Progenitor cell of endocrine pancreas (in vitro differentiated cells): ENCODE results near the gene OR2M7. TPM values are rescaled to one million over a fixed set of nuclear protein-coding genes. Genes with fewer than 3 reads are reported as not detected.
"Not testable (repeated sequence)": the region's sequence is repeated elsewhere in the genome, so short reads cannot be mapped to it uniquely, and the experiment has no call there.

ENCODE experiments used
- DNase-seq: peaks from one replicate; pipeline ENCODE4 v3.0.0; 2021; ENCODE audit warnings: low spot score; ENCODE audit not compliant: unreplicated experiment
- H3K27ac Mint-ChIP-seq: 2 replicates; pipeline ENCODE4 v1.8.0; 2021; ENCODE audit warnings: mild to moderate bottlenecking, moderate library complexity, mixed read lengths
- H3K27me3 Mint-ChIP-seq: 2 replicates; pipeline ENCODE4 v1.8.0; 2021; ENCODE audit warnings: mixed read lengths
- H3K36me3 Mint-ChIP-seq: 2 replicates; pipeline ENCODE4 v1.8.0; 2022; ENCODE audit warnings: mixed read lengths; ENCODE audit not compliant: insufficient read depth
- H3K4me1 Mint-ChIP-seq: 2 replicates; pipeline ENCODE4 v1.8.0; 2021; ENCODE audit warnings: low read depth, mixed read lengths
- H3K4me3 Mint-ChIP-seq: 2 replicates; pipeline ENCODE4 v1.8.0; 2021; ENCODE audit warnings: low read depth, mild to moderate bottlenecking, moderate library complexity, mixed read lengths
- H3K9me3 Mint-ChIP-seq: 2 replicates; pipeline ENCODE4 v1.8.0; 2021; ENCODE audit warnings: low read depth, mixed read lengths
- CTCF ChIP-seq: fragments of 200-600 bp; sonication (generic); IDR thresholded peaks from one replicate; pipeline ENCODE4 v1.5.0; 2021; ENCODE audit warnings: antibody characterized with exemption, mild to moderate bottlenecking; ENCODE audit not compliant: unreplicated experiment
- total RNA-seq: library from RNA; stranded (reverse); gene quantifications from 2 replicates; pipeline ENCODE4 v1.2.1, GENCODE V29; 2021

Gene OR2M7
- total RNA-seq, 1 donor from 2014 or later: not detected

- no peak for DNase-seq
- Mint-ChIP-seq H3K27ac (no peak overlapping the region), H3K4me1 (no peaks in the 10 kb centered on the region), H3K27me3 (no peaks in the 10 kb centered on the region), H3K36me3 (no peaks in the 10 kb centered on the region), H3K4me3 (no peak overlapping the region), H3K9me3 (peaks cover 56% of the 10 kb centered on the region)
- no peak for TF ChIP-seq CTCF
These were observed 35.0 kb upstream of the OR2M7 start for GRCh38 chr1:248359415-248359814.

- Mint-ChIP-seq H3K4me3 (no peak within 1 kb of the TSS), H3K27ac (no peak within 1 kb of the TSS), H3K4me1 (no peaks in the 10 kb centered on the region), H3K9me3 (peaks cover 39% of the 10 kb centered on the region), H3K36me3 (no peaks in the 10 kb centered on the region), H3K27me3 (no peaks in the 10 kb centered on the region)
- no peak for DNase-seq
- no peak for TF ChIP-seq CTCF
These were observed 24.1 kb upstream of the OR2M7 start, which contains the start of gene OR14C36 for GRCh38 chr1:248348475-248348874. Gene OR14C36 (plus strand): TSS chr1:248348775. CDS start chr1:248348775, 0 bp downstream.

GRCh38 chr1:248343451-248343850, 19.1 kb upstream of the OR2M7 start:
- Mint-ChIP-seq H3K27me3 (no peaks in the 10 kb centered on the region), H3K4me1 (no peaks in the 10 kb centered on the region), H3K27ac (no peak overlapping the region), H3K36me3 (peaks cover 1% of the 10 kb centered on the region), H3K4me3 (no peak overlapping the region), H3K9me3 (peaks cover 47% of the 10 kb centered on the region)
- TF ChIP-seq CTCF: no peak
- no peak for DNase-seq

GRCh38 chr1:248316796-248317195, 7.6 kb downstream of the OR2M7 start:
- Mint-ChIP-seq H3K27me3 (no peaks in the 10 kb centered on the region), H3K4me1 (no peaks in the 10 kb centered on the region), H3K36me3 (peaks cover 4% of the 10 kb centered on the region), H3K27ac (no peak overlapping the region), H3K4me3 (no peak overlapping the region), H3K9me3 (peaks cover 79% of the 10 kb centered on the region)
- no peak for TF ChIP-seq CTCF
- DNase-seq: no peak

- not testable (repeated sequence) for H3K27me3 Mint-ChIP-seq, H3K4me3 Mint-ChIP-seq, DNase-seq, H3K27ac Mint-ChIP-seq, H3K4me1 Mint-ChIP-seq, H3K36me3 Mint-ChIP-seq
- H3K9me3 Mint-ChIP-seq: peaks cover 61% of the 10 kb centered on the region
These were observed 17.6 kb downstream of the OR2M7 start for GRCh38 chr1:248306740-248307139.

- Mint-ChIP-seq H3K27me3 (no peaks in the 10 kb centered on the region), H3K4me1 (no peaks in the 10 kb centered on the region), H3K36me3 (no peaks in the 10 kb centered on the region), H3K4me3 (no peak overlapping the region), H3K9me3 (peaks cover 60% of the 10 kb centered on the region), H3K27ac (no peak overlapping the region)
- no peak for TF ChIP-seq CTCF
- DNase-seq: no peak
These were observed 18.3 kb downstream of the OR2M7 start for GRCh38 chr1:248306103-248306502.

GRCh38 chr1:248305672-248306071, 18.7 kb downstream of the OR2M7 start:
- not testable (repeated sequence) for H3K36me3 Mint-ChIP-seq, DNase-seq, H3K4me1 Mint-ChIP-seq, H3K27ac Mint-ChIP-seq, H3K4me3 Mint-ChIP-seq, H3K27me3 Mint-ChIP-seq
- peaks cover 60% of the 10 kb centered on the region for H3K9me3 Mint-ChIP-seq
